ENCODE results near the gene LEFTY1.

DNA sequence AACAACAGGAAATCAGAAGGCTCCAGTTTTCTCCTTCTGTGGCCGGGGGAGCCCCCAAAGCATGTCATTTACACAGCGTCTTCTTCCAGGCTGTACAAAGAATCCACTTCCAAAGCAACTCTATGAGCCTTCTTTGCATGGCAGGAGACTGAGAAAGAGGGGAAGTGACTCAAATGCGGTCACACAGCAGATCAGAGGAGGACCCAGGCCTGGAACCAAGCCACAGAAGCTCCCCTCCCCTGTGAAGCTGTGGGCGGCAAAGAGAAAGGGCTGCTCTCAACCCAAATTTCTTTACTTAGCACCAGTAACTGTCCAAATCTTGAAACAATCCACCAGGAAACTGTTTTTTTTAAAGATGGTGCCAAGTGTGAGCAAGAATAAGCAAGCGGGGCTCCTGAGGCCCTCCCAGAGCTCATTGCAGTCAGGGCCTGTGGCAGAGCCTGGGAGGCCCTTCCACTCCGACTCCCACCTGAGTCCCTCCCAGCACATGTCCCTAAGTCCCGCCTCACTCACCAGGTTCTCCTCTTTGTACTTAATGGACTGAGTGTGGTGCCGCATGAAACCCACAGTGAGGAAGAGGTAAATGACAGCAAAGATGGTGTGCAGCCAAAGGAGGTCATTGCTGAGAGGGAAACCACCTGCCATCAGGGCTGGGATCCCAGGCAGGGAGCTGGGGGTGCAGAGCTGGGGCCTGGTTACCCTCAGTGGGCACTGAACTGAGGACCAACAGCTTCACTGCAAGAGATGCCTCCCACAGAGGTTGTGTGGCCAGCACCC is 22.7 kb downstream of the LEFTY1 start:
- TF ChIP-seq, protein P1, sequence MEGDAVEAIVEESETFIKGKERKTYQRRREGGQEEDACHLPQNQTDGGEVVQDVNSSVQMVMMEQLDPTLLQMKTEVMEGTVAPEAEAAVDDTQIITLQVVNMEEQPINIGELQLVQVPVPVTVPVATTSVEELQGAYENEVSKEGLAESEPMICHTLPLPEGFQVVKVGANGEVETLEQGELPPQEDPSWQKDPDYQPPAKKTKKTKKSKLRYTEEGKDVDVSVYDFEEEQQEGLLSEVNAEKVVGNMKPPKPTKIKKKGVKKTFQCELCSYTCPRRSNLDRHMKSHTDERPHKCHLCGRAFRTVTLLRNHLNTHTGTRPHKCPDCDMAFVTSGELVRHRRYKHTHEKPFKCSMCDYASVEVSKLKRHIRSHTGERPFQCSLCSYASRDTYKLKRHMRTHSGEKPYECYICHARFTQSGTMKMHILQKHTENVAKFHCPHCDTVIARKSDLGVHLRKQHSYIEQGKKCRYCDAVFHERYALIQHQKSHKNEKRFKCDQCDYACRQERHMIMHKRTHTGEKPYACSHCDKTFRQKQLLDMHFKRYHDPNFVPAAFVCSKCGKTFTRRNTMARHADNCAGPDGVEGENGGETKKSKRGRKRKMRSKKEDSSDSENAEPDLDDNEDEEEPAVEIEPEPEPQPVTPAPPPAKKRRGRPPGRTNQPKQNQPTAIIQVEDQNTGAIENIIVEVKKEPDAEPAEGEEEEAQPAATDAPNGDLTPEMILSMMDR (conservative IDR thresholded peaks at IDR 0.05; ENCODE audit: low read length): no peak
- no peak for TF ChIP-seq EZH2phosphoT487 (IDR thresholded peaks at IDR 0.05; ENCODE audit: borderline replicate concordance, low read depth, low read length)

Measured in OCI-LY7 (cell line).